ENCODE results near the gene AGBL1. TPM values are rescaled to one million over a fixed set of nuclear protein-coding genes. Genes with fewer than 3 reads are reported as not detected.

Gene AGBL1
- total RNA-seq, 1 experiment from 2014 or later = not detected

DNA sequence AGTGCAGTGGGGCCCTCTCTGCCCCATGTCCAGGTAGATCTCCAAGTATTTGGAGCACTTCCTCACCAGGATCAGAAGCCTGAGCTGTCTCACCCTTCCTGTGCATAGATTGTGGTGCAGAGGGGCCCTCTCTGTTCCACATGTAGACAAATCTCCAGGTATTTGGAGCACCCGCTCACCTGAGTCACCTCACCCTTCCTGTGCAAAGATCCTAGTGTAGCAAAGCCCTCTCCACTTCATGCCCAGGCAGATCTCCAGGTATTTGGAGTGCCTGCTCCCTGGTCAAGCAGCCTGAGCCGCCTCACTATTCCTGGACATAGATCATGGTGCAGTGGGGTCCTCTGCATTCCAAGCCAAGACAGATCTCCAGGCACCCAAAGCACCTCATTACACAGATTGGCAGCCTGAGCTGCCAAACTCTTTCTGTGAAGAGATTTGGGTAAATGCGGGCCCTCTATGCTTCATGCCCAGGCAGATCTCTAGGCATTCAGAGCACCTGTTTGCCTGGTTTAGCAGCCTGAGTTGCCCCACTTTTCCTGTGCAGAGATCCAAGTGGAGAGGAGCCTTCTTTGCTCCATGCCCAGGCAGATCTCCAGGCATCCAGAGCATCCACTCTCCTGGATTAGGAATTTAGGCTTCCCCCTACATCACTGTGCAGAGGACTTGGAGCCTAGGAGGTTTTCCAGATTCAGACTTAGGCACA lies 249.8 kb downstream of the AGBL1 start:
- Histone ChIP-seq H3K27ac (ENCODE audit: low read depth, low read length, poor library complexity, severe bottlenecking) (no peak overlapping the region), H3K4me3 (ENCODE audit: low read depth, low read length, poor library complexity, severe bottlenecking) (no peak overlapping the region), H3K4me1 (ENCODE audit: insufficient read depth, low read length, poor library complexity, severe bottlenecking) (no peaks in the 10 kb centered on the region), H3K9me3 (ENCODE audit: low read depth, low read length, poor library complexity, severe bottlenecking) (peaks cover 17% of the 10 kb centered on the region), H3K27me3 (replicated peaks; ENCODE audit: insufficient read depth, low read depth, low read length, poor library complexity) (no peaks in the 10 kb centered on the region), H3K36me3 (ENCODE audit: insufficient read depth, low read length, poor library complexity, severe bottlenecking) (no peaks in the 10 kb centered on the region)
- intact Hi-C loops (cut with micrococcal nuclease; ENCODE audit: unreplicated experiment) = no loop called here
- ChIA-PET CTCF (no interaction called here), POLR2A (ENCODE audit: low non-redundant PET) (no interaction called here)
- TF ChIP-seq, protein P1, sequence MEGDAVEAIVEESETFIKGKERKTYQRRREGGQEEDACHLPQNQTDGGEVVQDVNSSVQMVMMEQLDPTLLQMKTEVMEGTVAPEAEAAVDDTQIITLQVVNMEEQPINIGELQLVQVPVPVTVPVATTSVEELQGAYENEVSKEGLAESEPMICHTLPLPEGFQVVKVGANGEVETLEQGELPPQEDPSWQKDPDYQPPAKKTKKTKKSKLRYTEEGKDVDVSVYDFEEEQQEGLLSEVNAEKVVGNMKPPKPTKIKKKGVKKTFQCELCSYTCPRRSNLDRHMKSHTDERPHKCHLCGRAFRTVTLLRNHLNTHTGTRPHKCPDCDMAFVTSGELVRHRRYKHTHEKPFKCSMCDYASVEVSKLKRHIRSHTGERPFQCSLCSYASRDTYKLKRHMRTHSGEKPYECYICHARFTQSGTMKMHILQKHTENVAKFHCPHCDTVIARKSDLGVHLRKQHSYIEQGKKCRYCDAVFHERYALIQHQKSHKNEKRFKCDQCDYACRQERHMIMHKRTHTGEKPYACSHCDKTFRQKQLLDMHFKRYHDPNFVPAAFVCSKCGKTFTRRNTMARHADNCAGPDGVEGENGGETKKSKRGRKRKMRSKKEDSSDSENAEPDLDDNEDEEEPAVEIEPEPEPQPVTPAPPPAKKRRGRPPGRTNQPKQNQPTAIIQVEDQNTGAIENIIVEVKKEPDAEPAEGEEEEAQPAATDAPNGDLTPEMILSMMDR (conservative IDR thresholded peaks at IDR 0.05; ENCODE audit: low read depth, low read length) = no peak
- no peak for TF ChIP-seq EZH2 (IDR thresholded peaks at IDR 0.05; ENCODE audit: borderline replicate concordance, low read depth, low read length, poor library complexity, severe bottlenecking)
- no peak for DNase-seq (ENCODE audit: low spot score)
- BruUV-seq (replicated peaks) = no TSS peak

DNA sequence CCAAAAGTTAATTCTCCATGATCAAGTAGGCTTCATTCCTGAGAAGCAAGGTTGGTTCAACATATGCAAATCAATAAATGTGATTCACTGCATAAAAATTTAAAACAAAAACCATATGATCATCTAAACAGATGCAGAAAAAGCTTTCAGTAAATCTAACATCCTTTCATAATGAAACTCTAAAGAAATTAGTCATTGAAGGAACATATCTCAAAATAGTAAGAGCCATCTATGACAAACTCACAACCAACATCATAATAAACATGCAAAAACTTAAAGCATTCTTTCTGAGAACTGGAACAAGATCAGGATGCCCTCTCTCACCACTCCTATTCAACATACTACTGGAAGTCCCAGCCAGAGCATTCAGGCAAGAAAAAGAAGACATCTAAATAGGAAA lies 254.1 kb downstream of the AGBL1 start:
- CTCF ChIA-PET = no interaction called here
- DNase-seq (ENCODE audit: low spot score) = no peak

DNA sequence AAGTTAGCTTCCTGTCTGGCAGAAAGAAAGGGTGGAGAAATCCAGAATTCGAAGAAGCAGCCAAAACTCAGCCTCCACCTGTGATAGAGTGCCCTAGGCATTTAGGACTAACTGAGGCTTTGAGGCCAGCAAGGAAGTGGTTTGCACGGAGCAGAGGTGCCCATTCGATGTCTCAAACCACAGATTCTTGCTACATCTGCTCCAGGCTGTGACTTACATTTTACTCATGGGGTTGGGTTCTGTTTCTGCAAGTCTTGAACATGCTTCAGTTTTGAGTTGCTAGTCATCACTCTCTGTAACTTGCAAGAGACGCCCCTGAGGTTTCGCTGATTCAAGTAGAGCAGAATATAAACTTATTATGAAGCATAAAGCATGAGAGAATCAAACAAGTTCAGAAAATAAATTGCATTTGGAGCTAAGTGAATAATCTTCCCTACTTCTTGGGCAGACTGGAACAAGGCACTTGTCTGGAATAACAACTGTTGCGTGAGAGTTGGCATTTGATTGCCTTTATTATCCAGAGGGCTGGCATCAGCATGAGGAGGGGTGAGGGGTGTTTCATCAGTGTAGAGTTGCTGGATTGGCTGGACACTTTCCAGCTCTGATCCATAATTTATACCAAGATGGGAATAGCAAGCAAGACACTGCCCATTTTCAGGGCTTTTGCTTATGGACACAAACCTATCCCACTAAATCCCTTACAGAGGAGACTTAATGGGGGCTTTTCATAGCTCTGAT lies 256.5 kb downstream of the AGBL1 start:
- ChIA-PET CTCF (no interaction called here), POLR2A (ENCODE audit: low non-redundant PET) (no interaction called here)
- Histone ChIP-seq H3K4me3 (ENCODE audit: low read depth, low read length, poor library complexity, severe bottlenecking) (no peak overlapping the region), H3K36me3 (ENCODE audit: insufficient read depth, low read length, poor library complexity, severe bottlenecking) (no peaks in the 10 kb centered on the region), H3K4me1 (ENCODE audit: insufficient read depth, low read length, poor library complexity, severe bottlenecking) (no peaks in the 10 kb centered on the region), H3K27ac (ENCODE audit: low read depth, low read length, poor library complexity, severe bottlenecking) (no peak overlapping the region), H3K27me3 (replicated peaks; ENCODE audit: insufficient read depth, low read depth, low read length, poor library complexity) (no peaks in the 10 kb centered on the region), H3K9me3 (ENCODE audit: low read depth, low read length, poor library complexity, severe bottlenecking) (no peaks in the 10 kb centered on the region)
- intact Hi-C loops (cut with micrococcal nuclease; ENCODE audit: unreplicated experiment) = no loop called here
- DNase-seq (ENCODE audit: low spot score) = no peak
- no TSS peak for BruUV-seq (replicated peaks)
- no peak for TF ChIP-seq EZH2 (IDR thresholded peaks at IDR 0.05; ENCODE audit: borderline replicate concordance, low read depth, low read length, poor library complexity, severe bottlenecking)
- TF ChIP-seq, protein P1 (conservative IDR thresholded peaks at IDR 0.05; ENCODE audit: low read depth, low read length) = no peak

More for the DNA sequence above, 254.1 kb downstream of the AGBL1 start:
- Histone ChIP-seq H3K36me3 (ENCODE audit: insufficient read depth, low read length, poor library complexity, severe bottlenecking) (no peaks in the 10 kb centered on the region), H3K9me3 (ENCODE audit: low read depth, low read length, poor library complexity, severe bottlenecking) (peaks cover 16% of the 10 kb centered on the region), H3K27ac (ENCODE audit: low read depth, low read length, poor library complexity, severe bottlenecking) (no peak overlapping the region), H3K4me1 (ENCODE audit: insufficient read depth, low read length, poor library complexity, severe bottlenecking) (no peaks in the 10 kb centered on the region), H3K4me3 (ENCODE audit: low read depth, low read length, poor library complexity, severe bottlenecking) (no peak overlapping the region), H3K27me3 (replicated peaks; ENCODE audit: insufficient read depth, low read depth, low read length, poor library complexity) (no peaks in the 10 kb centered on the region)
- intact Hi-C loops (cut with micrococcal nuclease; ENCODE audit: unreplicated experiment) = no loop called here
- POLR2A ChIA-PET (ENCODE audit: low non-redundant PET) = no interaction called here
- no peak for TF ChIP-seq EZH2 (IDR thresholded peaks at IDR 0.05; ENCODE audit: borderline replicate concordance, low read depth, low read length, poor library complexity, severe bottlenecking)
- no TSS peak for BruUV-seq (replicated peaks)
